Astrocyte (in vitro differentiated cells and primary cell): ENCODE results near the gene CLEC3B. TPM values are rescaled to one million over a fixed set of nuclear protein-coding genes. Genes with fewer than 3 reads are reported as not detected.

ENCODE experiments used
- DNase-seq: peaks from one replicate; pipeline ENCODE4 v3.0.0-alpha.2; 2010; ENCODE audit warnings: low read depth
- FAIRE-seq: peaks from 2 replicates; lab custom pipeline; 2011; peaks lifted over from hg19 to GRCh38; lab: Jason Lieb, UNC
- H2AFZ ChIP-seq: 2 replicates; pipeline ENCODE4 v1.6.0; 2012; ENCODE audit warnings: low read depth, low read length, inconsistent platforms
- H3K27ac ChIP-seq: 2 replicates; pipeline ENCODE4 v1.5.1; 2011; ENCODE audit warnings: low read depth, low read length, inconsistent platforms
- H3K27me3 ChIP-seq: 2 replicates; pipeline ENCODE4 v1.6.0; 2011; ENCODE audit warnings: low read length, inconsistent platforms; ENCODE audit not compliant: insufficient read depth
- H3K36me3 ChIP-seq: 2 replicates; pipeline ENCODE4 v1.5.1; 2011; ENCODE audit warnings: low read length, inconsistent platforms; ENCODE audit not compliant: insufficient read depth
- H3K4me1 ChIP-seq: 2 replicates; pipeline ENCODE4 v1.5.1; 2011; ENCODE audit warnings: low read length, inconsistent platforms; ENCODE audit not compliant: insufficient read depth
- H3K4me2 ChIP-seq: 2 replicates; pipeline ENCODE4 v1.6.0; 2012; ENCODE audit warnings: low read length, inconsistent platforms
- H3K4me3 ChIP-seq: 2 replicates; pipeline ENCODE4 v1.5.1; 2011; ENCODE audit warnings: low read depth, mild to moderate bottlenecking, low read length, inconsistent platforms; ENCODE audit not compliant: insufficient read depth
- H3K79me2 ChIP-seq: 2 replicates; pipeline ENCODE4 v1.6.0; 2012; ENCODE audit warnings: mild to moderate bottlenecking, low read length, inconsistent platforms; ENCODE audit not compliant: insufficient read depth
- H3K9ac ChIP-seq: 2 replicates; pipeline ENCODE4 v1.6.0; 2012; ENCODE audit warnings: mild to moderate bottlenecking, low read length, inconsistent platforms
- H3K9me3 ChIP-seq: 2 replicates; pipeline ENCODE4 v1.5.1; 2012; ENCODE audit warnings: low read depth, mild to moderate bottlenecking, low read length, inconsistent platforms; ENCODE audit not compliant: insufficient read depth
- H4K20me1 ChIP-seq: 2 replicates; pipeline ENCODE4 v1.6.0; 2012; ENCODE audit warnings: low read length, inconsistent platforms; ENCODE audit not compliant: insufficient read depth
- H3K27ac Mint-ChIP-seq: one replicate; pipeline ENCODE4 v1.8.0; 2021; ENCODE audit warnings: mild to moderate bottlenecking, mixed read lengths; ENCODE audit not compliant: unreplicated experiment
- H3K27me3 Mint-ChIP-seq: one replicate; pipeline ENCODE4 v1.8.0; 2021; ENCODE audit warnings: low read depth, mixed read lengths; ENCODE audit not compliant: unreplicated experiment
- H3K36me3 Mint-ChIP-seq: one replicate; pipeline ENCODE4 v1.8.0; 2021; ENCODE audit warnings: low read depth, mixed read lengths; ENCODE audit not compliant: unreplicated experiment
- H3K4me1 Mint-ChIP-seq: one replicate; pipeline ENCODE4 v1.8.0; 2021; ENCODE audit warnings: low read depth, mixed read lengths; ENCODE audit not compliant: unreplicated experiment
- H3K4me3 Mint-ChIP-seq: one replicate; pipeline ENCODE4 v1.8.0; 2021; ENCODE audit warnings: mild to moderate bottlenecking, moderate library complexity, mixed read lengths; ENCODE audit not compliant: unreplicated experiment
- H3K9me3 Mint-ChIP-seq: one replicate; pipeline ENCODE4 v1.8.0; 2021; ENCODE audit warnings: mild to moderate bottlenecking, mixed read lengths; ENCODE audit not compliant: unreplicated experiment
- EZH2 ChIP-seq: IDR thresholded peaks from 2 replicates; pipeline ENCODE4 v1.6.1; 2012; ENCODE audit warnings: mild to moderate bottlenecking, low read length, inconsistent platforms; ENCODE audit not compliant: insufficient read depth
- total RNA-seq: library from RNA; stranded (reverse); gene quantifications from 2 replicates; pipeline ENCODE4 v1.2.1, GENCODE V29; 2021
- TF ChIP-seq, protein P1 (sequence below): IDR thresholded peaks from 2 replicates; pipeline ENCODE4 v1.5.1; 2011; ENCODE audit warnings: low read depth, mild to moderate bottlenecking, inconsistent platforms, low read length, moderate library complexity; ENCODE audit not compliant: insufficient read depth

Gene CLEC3B
- total RNA-seq, 1 donor from 2014 or later: 0.32 TPM

DNA sequence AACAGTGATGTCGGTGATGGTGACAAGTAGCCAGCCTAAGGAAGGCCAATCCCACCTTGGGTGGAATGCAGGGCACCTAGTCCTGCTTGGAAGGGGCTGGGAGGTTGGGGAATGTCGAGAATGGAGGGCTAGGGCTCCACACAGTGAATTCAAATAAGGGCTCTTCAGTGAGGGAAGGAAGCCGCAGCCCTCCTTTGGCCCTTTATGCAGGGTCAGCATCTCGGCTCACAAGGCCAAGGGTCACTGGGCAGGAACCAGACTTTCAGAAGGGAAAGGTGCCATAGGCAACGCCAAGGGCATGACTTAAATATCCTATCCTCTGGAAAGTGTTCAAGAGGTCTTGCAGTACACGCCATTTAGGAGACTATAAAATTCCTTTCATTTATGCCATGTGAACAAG is 56.9 kb downstream of the CLEC3B start:
- H2AFZ ChIP-seq: no peak overlapping the region
- TF ChIP-seq EZH2: no peak
- TF ChIP-seq, protein P1, sequence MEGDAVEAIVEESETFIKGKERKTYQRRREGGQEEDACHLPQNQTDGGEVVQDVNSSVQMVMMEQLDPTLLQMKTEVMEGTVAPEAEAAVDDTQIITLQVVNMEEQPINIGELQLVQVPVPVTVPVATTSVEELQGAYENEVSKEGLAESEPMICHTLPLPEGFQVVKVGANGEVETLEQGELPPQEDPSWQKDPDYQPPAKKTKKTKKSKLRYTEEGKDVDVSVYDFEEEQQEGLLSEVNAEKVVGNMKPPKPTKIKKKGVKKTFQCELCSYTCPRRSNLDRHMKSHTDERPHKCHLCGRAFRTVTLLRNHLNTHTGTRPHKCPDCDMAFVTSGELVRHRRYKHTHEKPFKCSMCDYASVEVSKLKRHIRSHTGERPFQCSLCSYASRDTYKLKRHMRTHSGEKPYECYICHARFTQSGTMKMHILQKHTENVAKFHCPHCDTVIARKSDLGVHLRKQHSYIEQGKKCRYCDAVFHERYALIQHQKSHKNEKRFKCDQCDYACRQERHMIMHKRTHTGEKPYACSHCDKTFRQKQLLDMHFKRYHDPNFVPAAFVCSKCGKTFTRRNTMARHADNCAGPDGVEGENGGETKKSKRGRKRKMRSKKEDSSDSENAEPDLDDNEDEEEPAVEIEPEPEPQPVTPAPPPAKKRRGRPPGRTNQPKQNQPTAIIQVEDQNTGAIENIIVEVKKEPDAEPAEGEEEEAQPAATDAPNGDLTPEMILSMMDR: no peak
- H3K36me3 ChIP-seq: no peaks in the 10 kb centered on the region
- H4K20me1 ChIP-seq: no peaks in the 10 kb centered on the region
- no peak overlapping the region for H3K9ac ChIP-seq
- H3K36me3 Mint-ChIP-seq: peaks cover 2% of the 10 kb centered on the region
- FAIRE-seq (no peak), DNase-seq (no peak)
- H3K27me3 ChIP-seq: no peaks in the 10 kb centered on the region
- no peak overlapping the region for H3K4me3 Mint-ChIP-seq
- H3K27me3 Mint-ChIP-seq: peaks cover 8% of the 10 kb centered on the region
- peaks cover 6% of the 10 kb centered on the region for H3K9me3 Mint-ChIP-seq
- no peak overlapping the region for H3K27ac ChIP-seq
- H3K4me3 ChIP-seq: no peak overlapping the region
- H3K4me2 ChIP-seq: no peak overlapping the region
- peaks cover 12% of the 10 kb centered on the region for H3K4me1 Mint-ChIP-seq
- H3K27ac Mint-ChIP-seq: no peak overlapping the region
- H3K79me2 ChIP-seq: no peaks in the 10 kb centered on the region
- H3K9me3 ChIP-seq: no peaks in the 10 kb centered on the region
- peaks cover 29% of the 10 kb centered on the region for H3K4me1 ChIP-seq

DNA sequence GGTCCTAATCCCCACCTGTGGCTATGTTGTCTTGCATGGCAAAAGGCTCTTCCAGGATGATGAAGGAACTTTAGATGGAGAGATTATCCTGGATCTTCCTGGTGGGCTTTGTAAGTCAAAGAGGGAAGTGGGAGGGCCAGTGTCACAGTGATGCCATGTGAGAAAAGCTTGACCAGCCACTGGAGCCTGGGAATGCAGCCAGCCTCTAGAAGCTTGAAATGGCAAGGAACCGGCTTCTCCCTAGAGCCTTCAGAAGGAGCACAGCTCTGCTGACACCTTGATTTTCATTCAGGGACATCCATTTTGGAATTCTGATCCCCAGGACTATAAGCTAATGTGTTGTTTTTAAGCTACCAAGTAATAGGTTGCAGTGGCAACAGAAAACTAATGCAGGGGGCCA is 58.3 kb downstream of the CLEC3B start:
- H3K4me3 Mint-ChIP-seq: no peak overlapping the region
- H3K27ac ChIP-seq: peak overlapping the region; percentile 60
- no peak for FAIRE-seq

More for the DNA sequence above, 58.3 kb downstream of the CLEC3B start:
- Histone ChIP-seq H3K9ac (no peak overlapping the region), H3K27me3 (no peaks in the 10 kb centered on the region), H4K20me1 (no peaks in the 10 kb centered on the region), H3K4me1 (peaks cover 29% of the 10 kb centered on the region), H2AFZ (no peak overlapping the region), H3K79me2 (no peaks in the 10 kb centered on the region), H3K9me3 (no peaks in the 10 kb centered on the region), H3K4me3 (no peak overlapping the region), H3K36me3 (no peaks in the 10 kb centered on the region), H3K4me2 (peak overlapping the region; percentile 54)
- Mint-ChIP-seq H3K27me3 (peaks cover 8% of the 10 kb centered on the region), H3K9me3 (peaks cover 6% of the 10 kb centered on the region), H3K27ac (no peak overlapping the region), H3K36me3 (peaks cover 3% of the 10 kb centered on the region), H3K4me1 (peaks cover 14% of the 10 kb centered on the region)
- no peak for DNase-seq
- no peak for TF ChIP-seq EZH2
- TF ChIP-seq, protein P1: no peak
